MM.1S (cell line): ENCODE measurements around the gene MUC20.
"Not testable (repeated sequence)": the region's sequence is repeated elsewhere in the genome, so short reads cannot be mapped to it uniquely, and the experiment has no call there.

ENCODE experiments used
- EZH2phosphoT487 ChIP-seq: fragments of 300-600 bp; sonication (generic); IDR thresholded peaks from 2 replicates; pipeline ENCODE4 v1.6.1; 2018; ENCODE audit warnings: antibody characterized with exemption, low read length
- TF ChIP-seq, protein P1 (sequence below): fragments of 300-600 bp; sonication (generic); IDR thresholded peaks from 2 replicates; pipeline ENCODE4 v1.5.1; 2016; ENCODE audit warnings: antibody characterized with exemption, low read length, mixed read lengths

DNA sequence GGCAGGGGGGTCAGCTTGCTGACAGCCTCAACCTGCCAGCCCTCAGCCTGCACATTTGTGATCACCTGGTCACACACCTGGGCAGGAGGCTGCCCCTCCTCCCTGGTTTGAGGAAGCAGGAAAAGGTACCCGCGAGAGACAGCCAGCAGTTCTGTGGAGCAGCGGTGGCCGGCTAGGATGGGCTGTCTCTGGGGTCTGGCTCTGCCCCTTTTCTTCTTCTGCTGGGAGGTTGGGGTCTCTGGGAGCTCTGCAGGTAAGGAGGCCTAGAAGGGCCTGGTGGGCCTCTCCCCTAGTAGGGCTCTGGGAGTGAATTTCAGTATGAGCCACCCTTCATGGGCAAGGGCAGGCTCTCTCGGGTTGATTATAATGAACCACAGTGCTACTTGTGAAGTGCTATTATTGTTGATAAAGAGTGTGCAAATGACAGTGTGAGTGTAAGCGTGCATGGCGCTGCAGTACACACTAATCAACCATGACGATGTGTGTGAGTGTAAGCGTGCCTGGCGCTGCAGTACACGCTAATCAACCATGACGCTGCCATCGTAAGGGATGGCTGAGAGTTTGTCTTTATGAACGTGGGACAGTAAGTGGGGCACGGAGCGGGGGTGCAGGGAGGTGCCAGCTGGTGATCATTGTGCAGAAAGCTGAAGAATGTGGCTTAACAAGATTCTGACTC, at the start of gene MUC20:
- TF ChIP-seq, protein P1, sequence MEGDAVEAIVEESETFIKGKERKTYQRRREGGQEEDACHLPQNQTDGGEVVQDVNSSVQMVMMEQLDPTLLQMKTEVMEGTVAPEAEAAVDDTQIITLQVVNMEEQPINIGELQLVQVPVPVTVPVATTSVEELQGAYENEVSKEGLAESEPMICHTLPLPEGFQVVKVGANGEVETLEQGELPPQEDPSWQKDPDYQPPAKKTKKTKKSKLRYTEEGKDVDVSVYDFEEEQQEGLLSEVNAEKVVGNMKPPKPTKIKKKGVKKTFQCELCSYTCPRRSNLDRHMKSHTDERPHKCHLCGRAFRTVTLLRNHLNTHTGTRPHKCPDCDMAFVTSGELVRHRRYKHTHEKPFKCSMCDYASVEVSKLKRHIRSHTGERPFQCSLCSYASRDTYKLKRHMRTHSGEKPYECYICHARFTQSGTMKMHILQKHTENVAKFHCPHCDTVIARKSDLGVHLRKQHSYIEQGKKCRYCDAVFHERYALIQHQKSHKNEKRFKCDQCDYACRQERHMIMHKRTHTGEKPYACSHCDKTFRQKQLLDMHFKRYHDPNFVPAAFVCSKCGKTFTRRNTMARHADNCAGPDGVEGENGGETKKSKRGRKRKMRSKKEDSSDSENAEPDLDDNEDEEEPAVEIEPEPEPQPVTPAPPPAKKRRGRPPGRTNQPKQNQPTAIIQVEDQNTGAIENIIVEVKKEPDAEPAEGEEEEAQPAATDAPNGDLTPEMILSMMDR, result not testable (repeated sequence)
- TF ChIP-seq EZH2phosphoT487, result not testable (repeated sequence)
